GM10266 (cell line): ENCODE data around the gene COL9A3.
"Not testable (repeated sequence)": the region's sequence is repeated elsewhere in the genome, so short reads cannot be mapped to it uniquely, and the experiment has no call there.

Source experiments
- DNase-seq: peaks from one replicate; pipeline ENCODE4 v3.0.0; 2012; ENCODE audit errors: extremely low spot score
- CTCF ChIP-seq: IDR thresholded peaks from 2 replicates; pipeline ENCODE4 v1.5.1; 2012; ENCODE audit warnings: mild to moderate bottlenecking, low read depth; ENCODE audit not compliant: control insufficient read depth, insufficient read depth; ENCODE audit errors: missing control alignments

Gene COL9A3

GRCh38 chr20:62852196-62852595 is 35.3 kb downstream of the COL9A3 start:
- no peak for DNase-seq
- no peak for TF ChIP-seq CTCF

GRCh38 chr20:62852841-62853240 is 36.0 kb downstream of the COL9A3 start:
- TF ChIP-seq CTCF, result no peak

GRCh38 chr20:62853304-62853703 is 36.5 kb downstream of the COL9A3 start:
- not testable (repeated sequence) for DNase-seq

More at GRCh38 chr20:62852841-62853240, 36.0 kb downstream of the COL9A3 start:
- no peak for DNase-seq

- no peak for TF ChIP-seq CTCF
Observed at GRCh38 chr20:62854121-62854520, 37.3 kb downstream of the COL9A3 start.

GRCh38 chr20:62855120-62855519 is 38.3 kb downstream of the COL9A3 start:
- no peak for DNase-seq
- no peak for TF ChIP-seq CTCF

More at GRCh38 chr20:62854121-62854520, 37.3 kb downstream of the COL9A3 start:
- DNase-seq, result no peak

- no peak for TF ChIP-seq CTCF
Observed at GRCh38 chr20:62856931-62857619, 40.2 kb downstream of the COL9A3 start.

GRCh38 chr20:62858058-62858830 is 41.4 kb downstream of the COL9A3 start:
- DNase-seq, result no peak
- no peak for TF ChIP-seq CTCF

More at GRCh38 chr20:62856931-62857619, 40.2 kb downstream of the COL9A3 start:
- DNase-seq, result no peak

- TF ChIP-seq CTCF, result no peak
Observed at GRCh38 chr20:62859721-62860120, 42.9 kb downstream of the COL9A3 start.

More at GRCh38 chr20:62859721-62860120, 42.9 kb downstream of the COL9A3 start:
- no peak for DNase-seq
